ENCODE results near the gene FOXJ3.

The FOXJ3 gene

GRCh38 chr1:42334240-42335049 is 590 bp downstream of the FOXJ3 start (continued):
- TF ChIP-seq ZNF645 (tag by site-specific recombination; IDR thresholded peaks at IDR 0.05), result no peak
- TF ChIP-seq ZNF624 (tag by site-specific recombination; IDR thresholded peaks at IDR 0.05), result no peak
- peak; percentile 88 for TF ChIP-seq GLIS2 (tag by site-specific recombination; IDR thresholded peaks at IDR 0.05)
- TF ChIP-seq ZXDB (tag by site-specific recombination; IDR thresholded peaks at IDR 0.05), result peak; percentile 50
- TF ChIP-seq ZNF302 (tag by site-specific recombination; IDR thresholded peaks at IDR 0.05; ENCODE audit: low read depth), result no peak
- no peak for TF ChIP-seq ZFP41 (tag by site-specific recombination; IDR thresholded peaks at IDR 0.05; ENCODE audit: borderline replicate concordance)
- TF ChIP-seq ZNF707 (tag by site-specific recombination; IDR thresholded peaks at IDR 0.05), result no peak
- TF ChIP-seq ZNF19 (tag by site-specific recombination; IDR thresholded peaks at IDR 0.05; ENCODE audit: low read depth), result no peak
- TF ChIP-seq ZBTB26 (tag by site-specific recombination; optimal IDR thresholded peaks at IDR 0.05), result no peak
- TF ChIP-seq ZFP3 (tag by site-specific recombination; IDR thresholded peaks at IDR 0.05; ENCODE audit: low read depth), result no peak
- no peak for TF ChIP-seq ZNF555 (tag by site-specific recombination; conservative IDR thresholded peaks at IDR 0.05)
- TF ChIP-seq ZNF530 (tag by site-specific recombination; IDR thresholded peaks at IDR 0.05; ENCODE audit: low read depth), result no peak
- no peak for TF ChIP-seq ZNF747 (tag by site-specific recombination; IDR thresholded peaks at IDR 0.05)
- peak; percentile 79 for TF ChIP-seq ZNF341 (tag by site-specific recombination; IDR thresholded peaks at IDR 0.05; ENCODE audit: low read depth)
- no peak for TF ChIP-seq ZNF248 (tag by site-specific recombination; IDR thresholded peaks at IDR 0.05)
- no peak for TF ChIP-seq ZNF621 (tag by site-specific recombination; IDR thresholded peaks at IDR 0.05)
- TF ChIP-seq EGR2 (tag by site-specific recombination; IDR thresholded peaks at IDR 0.05; ENCODE audit: low read depth), result 0 out of 2 replicates have a peak, but pooled peaks have one; percentile 31
- TF ChIP-seq OVOL3 (tag by site-specific recombination; IDR thresholded peaks at IDR 0.05), result no peak
- no peak for TF ChIP-seq ZNF48 (tag by site-specific recombination; IDR thresholded peaks at IDR 0.05)
- 0 out of 2 replicates have a peak, but pooled peaks have one; percentile 5 for TF ChIP-seq ZNF654 (tag by site-specific recombination; IDR thresholded peaks at IDR 0.05; ENCODE audit: low read depth)
- TF ChIP-seq ZNF114 (tag by site-specific recombination; IDR thresholded peaks at IDR 0.05), result no peak
- peak; percentile 61; the same call in 1 of the 2 replicates for TF ChIP-seq SP7 (tag by site-specific recombination; IDR thresholded peaks at IDR 0.05)
- no peak for TF ChIP-seq INSM2 (tag by site-specific recombination; IDR thresholded peaks at IDR 0.05)
- TF ChIP-seq ZNF426 (tag by site-specific recombination; IDR thresholded peaks at IDR 0.05), result no peak
- no peak for TF ChIP-seq PRDM6 (tag by site-specific recombination; IDR thresholded peaks at IDR 0.05)
- no peak for TF ChIP-seq ZNF792 (tag by site-specific recombination; IDR thresholded peaks at IDR 0.05)
- TF ChIP-seq ZNF398 (tag by site-specific recombination; IDR thresholded peaks at IDR 0.05), result peak; percentile 35; the same call in 1 of the 2 replicates
- no peak for TF ChIP-seq AEBP2 (tag by site-specific recombination; IDR thresholded peaks at IDR 0.05; ENCODE audit: borderline replicate concordance)

Measured in HEK293 (cell line).